ENCODE data around the gene CYTH1.

CYTH1 gene

DNA sequence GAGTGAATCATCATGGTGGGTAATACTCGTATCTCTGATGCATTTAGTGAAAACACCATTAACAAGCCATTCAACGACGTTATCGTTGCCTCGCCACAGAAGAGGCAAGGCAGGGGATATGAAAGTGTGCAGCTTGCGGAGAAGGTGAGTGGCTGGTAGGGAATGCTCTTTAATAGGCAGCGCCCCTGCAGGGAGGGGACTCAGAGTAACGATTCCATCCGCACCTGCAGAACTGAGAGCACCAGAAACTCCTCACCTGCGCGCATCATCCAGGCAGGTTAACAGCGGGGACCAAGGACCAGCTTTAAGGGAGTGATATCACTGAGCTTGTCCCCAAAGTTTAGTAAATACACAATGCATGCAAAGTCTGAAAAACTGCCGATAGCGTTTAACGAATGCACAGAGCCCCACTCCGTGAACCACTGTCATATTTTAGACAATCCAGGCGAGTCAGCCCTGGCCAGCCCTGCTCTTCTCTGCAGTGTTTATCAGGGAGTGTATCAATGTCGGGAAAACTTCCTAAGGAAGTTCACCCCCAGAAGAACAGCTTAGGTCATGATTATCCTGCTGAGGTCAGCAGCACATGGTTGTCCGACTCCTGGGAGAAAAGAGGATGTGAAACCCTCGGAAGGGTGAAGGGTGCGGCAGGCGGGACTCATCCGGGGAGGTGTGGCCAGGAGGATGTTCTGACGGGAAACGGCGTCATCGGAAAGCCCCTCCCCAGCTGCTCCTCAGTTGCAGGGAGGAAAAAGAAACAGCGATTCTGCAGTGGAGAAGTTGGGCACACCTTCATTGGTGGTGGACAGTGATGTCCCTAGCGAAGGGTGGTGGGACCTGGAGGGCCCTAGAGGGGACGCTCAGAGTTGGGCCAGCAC is 136.4 kb downstream of the CYTH1 start:
- DNase-seq, result peak; percentile 15 to 61 (median 41)

DNA sequence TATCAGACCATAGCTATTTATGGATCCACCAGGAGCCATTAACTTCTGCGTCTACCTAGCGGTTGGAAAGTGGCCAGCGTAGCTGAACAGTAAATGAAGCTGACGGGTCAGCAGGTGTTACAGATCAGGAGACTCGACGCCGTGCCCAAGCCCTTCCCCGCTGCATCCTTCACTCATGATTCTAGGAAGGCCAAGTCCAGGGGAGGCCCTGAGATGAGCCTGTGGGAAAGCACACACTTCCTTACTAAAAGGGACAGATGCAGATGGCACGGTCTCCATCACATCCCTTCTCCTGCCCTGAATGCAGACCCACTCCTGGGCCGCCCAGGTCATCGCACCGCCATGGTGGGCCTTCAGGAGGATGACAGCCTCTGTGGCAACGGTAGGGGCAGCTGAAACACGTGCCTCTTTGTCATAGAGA is 137.1 kb downstream of the CYTH1 start:
- no peak for DNase-seq

DNA sequence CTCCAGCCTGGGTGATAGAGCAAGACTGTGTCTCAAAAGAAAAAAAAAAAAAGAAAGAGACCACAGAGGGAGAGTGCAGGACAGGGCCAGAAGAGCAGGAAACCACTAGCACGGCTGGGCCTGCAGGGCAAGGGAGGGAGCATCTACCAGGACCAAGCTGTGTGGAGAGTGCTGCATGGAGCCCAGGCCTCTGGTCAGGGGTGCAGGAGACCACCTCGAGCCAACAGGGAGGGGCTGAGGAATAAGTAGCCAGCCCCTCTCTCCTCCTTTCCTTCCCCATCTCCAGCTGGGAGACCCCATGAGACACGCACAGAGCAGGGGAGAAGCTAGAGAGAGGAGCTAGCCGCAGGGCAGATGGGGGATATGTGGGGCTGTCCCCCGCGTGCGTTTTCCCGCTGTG is 137.8 kb downstream of the CYTH1 start:
- DNase-seq, result no peak

DNA sequence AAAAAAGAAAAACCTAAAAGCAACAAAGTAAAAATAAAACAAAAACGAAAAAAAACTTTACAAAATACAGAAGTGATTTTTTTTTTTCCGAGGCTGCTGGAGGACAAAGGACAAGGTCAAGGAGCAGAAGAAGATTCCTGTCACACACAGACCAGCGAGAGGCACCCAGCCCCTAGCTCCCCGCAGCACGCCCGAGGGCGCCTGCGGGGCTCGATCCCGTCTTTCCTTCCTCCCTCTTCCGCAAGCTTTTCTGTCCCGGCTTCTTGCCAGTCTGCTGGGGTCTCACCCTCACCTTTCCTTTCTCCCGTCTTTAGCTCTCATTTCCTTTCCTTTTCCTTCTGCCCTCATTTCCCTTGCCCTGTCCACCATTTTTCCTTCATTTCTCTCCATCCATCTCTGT is 138.7 kb downstream of the CYTH1 start:
- DNase-seq, result no peak

DNA sequence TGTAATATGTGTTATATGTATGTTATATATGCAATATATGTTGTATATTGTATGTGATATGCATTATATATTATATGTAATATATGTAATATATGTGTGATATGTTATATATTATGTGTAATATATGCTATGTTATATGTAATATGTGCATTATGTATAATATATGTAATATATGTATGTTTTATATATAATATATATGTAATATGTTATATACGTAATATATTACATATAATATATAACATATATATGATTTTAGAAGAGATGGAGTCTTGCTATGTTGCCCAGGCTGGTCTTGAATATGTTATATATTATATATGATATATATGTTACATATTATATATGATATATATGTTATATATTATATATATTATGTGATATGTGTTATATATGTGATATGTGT is 139.4 kb downstream of the CYTH1 start:
- no peak for DNase-seq

DNA sequence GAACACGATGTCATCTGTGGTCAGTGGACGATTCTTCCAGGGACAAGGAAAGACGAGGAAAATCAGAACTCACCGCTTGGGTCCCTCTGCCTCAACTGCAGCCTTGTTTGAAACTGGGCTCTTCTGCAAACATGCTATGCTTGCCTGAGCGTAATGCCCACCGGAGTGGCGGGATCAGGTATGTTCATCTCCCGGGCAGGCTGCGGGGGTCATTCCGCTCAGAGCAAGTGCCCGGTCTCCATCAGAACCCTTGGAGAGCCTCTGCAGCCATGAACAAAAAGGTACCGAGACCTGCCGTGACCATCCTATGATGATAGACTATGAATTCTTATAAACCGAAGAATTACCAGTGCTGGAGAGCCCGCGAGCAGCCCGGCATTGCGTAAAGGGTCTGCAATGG is 140.4 kb downstream of the CYTH1 start:
- DNase-seq, result no peak

DNA sequence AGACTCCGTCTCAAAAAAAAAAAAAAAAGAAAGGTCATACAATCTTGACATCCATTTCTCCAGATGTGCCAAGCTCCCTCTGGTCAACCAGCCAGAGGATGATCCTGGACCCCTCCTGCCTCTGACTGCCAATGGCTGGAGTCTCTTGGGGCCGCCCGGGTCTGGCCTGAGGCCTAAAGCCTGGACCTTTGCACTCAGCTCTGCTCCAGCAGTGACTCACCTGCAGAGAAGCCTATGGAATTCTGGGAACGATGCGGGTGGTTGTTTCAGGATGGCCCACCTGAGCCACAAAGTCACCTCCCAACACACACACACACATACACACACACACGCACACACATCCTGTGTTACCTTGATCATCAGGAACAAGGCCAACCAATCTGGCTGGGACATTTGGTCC is 140.8 kb downstream of the CYTH1 start:
- no peak for DNase-seq

DNA sequence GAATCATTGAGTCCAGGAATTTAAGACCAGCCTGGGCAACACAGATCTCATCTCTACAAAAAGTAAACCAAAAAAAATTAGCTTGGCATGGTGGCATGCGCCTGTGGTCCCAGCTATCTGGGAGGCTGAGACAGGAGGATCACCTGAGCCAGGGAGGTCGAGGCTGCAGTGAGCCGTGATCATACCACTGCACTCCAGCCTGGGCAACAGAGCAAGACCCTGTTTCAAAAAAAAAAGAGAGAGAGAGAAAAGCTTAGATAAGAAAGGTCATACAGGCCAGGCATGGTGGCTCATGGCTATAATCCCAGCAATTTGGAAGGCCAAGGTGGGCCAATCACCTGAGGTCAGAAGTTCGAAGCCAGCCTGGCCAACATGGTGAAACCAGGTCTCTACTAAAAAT is 141.4 kb downstream of the CYTH1 start:
- DNase-seq, result no peak

DNA sequence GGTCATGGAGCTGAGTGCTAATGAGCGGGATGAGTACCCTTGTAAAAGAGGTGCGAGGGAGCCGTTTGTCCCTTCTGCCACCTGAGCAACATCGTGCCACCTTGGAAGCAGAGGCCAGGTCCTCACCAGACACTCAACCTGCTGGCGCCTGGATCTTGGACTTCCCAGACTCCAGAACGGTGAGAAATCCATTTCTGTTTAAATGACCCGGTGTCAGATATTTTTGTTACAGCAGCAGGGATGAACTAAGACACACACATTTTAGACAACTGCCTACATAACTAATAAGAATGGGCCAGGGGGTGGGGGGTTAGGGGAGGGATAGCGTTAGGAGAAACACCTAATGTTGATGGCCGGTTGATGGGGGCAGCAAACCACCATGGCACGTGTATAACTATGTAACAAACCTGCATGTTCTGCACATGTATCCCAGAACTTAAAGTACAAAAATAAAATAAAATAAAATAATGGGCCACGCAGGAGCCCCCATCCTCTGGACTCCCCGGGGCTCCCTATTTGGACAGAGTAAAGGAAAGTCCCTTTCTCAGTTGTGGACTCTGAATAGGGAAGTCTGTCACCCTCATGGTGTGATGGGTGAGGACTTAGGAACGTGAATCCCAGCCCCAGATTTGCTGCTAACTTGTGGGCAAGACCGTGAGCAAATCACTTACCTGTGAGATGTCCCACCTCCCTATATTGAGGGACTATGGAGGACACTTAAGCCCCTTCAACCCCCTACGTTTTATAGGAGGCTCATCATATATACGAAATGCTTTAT is 144.2 kb downstream of the CYTH1 start:
- DNase-seq, result no peak

DNA sequence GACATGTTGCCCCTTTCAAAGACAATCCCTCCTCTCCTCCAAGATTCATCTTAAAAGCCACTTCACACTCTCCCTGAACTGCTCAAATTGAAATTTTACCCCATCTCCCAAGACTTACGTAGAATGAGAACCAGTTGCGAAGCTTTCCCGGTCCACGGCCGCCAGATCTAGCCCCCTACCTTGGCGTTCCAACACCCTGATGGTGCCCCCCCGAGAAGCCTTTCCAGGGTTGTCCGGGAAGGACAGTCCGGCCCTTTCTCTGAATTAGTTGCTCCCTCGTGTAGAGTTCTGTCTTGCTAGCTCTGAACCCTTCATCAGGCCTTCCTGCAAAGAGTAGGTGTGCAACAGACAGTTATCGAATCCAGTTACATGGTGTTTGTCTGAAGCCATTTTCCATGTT is 144.9 kb downstream of the CYTH1 start:
- no peak for DNase-seq

DNA sequence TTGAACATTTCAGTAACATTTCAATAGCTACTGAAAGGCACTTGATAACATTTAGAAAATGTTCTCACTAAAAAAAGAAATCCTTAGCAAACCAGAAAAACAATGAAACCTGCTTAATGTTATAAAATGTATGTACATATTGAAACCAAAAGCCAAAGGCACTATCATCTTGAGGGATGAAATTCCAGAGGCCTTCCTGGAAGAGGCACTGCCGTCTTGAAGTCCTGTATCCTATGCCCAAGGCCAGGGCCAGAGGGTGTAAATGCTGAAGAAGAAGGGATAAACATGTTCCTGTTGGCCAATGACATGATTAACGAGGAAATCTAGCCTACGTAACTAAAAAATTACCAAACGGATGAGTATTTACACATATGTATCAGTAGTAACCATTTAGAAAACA is 147.9 kb downstream of the CYTH1 start:
- no peak for DNase-seq

DNA sequence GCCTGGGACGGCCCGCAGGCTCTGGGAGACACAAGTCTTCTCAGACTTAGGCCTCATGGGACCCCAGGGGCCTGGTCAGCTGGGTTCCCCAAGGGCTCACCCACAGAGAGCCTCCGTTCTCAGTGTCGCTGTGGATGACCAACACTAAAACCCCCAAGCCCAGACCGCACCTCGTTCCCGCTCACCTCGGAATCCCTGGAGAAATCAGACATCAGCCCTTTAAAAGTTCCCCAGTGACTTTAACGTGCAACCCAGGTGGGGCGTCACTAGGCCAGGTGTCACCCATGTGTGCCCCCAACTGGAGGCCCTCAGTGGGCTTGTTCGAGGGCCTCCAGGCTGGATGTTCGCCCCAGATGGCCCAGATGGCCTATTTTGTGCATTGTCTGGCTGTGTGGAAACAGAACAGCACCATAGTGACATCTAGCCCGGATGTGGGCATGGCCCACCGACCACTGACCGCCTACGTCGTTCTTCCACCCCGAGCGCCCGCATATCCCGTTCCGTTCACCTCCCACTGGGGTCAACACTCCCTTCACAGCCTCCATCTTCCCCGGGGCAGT is 152.6 kb downstream of the CYTH1 start:
- DNase-seq, result no peak

DNA sequence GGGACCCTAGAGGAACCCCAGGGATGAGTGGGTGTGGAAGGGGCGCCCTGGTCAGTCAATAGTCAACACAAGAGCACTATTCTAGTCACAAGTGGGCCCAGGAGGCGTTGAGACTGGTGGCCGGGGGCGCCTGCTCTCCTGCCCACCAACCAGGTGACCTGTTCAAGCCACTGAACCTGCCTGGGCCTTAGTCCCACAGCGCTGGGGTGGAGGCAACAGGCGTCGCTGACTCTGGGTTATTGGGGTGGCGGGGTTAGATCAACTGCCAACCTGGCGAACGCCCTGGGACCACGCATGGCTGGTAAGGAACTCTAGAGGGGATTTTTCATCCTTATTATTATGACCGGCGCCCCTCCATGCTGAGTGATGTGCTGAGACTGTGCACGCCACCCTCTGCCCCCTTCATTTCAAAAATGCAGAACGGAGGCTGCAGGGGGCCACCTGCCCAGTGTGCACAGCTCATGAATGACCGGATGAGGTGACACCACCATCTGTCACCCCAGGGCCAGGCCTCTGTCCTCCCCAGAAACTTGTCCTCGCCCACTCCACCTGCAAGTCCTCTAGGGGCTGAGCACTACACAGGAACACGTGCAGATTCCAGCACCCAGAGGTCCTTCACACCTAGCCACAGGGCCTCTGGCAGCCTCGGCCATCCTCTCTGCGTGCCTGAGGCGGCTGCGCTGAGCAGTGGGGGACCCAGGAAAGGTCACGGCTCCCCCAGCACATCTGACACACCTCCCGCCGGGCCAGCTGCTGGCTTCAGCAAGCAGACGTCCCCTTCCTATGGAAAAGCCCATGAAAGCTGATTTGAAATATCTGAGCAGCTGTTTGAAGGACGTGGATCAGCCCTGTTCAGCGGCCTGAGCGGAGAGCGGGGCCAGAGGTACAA is 153.3 kb downstream of the CYTH1 start:
- DNase-seq, result no peak

DNA sequence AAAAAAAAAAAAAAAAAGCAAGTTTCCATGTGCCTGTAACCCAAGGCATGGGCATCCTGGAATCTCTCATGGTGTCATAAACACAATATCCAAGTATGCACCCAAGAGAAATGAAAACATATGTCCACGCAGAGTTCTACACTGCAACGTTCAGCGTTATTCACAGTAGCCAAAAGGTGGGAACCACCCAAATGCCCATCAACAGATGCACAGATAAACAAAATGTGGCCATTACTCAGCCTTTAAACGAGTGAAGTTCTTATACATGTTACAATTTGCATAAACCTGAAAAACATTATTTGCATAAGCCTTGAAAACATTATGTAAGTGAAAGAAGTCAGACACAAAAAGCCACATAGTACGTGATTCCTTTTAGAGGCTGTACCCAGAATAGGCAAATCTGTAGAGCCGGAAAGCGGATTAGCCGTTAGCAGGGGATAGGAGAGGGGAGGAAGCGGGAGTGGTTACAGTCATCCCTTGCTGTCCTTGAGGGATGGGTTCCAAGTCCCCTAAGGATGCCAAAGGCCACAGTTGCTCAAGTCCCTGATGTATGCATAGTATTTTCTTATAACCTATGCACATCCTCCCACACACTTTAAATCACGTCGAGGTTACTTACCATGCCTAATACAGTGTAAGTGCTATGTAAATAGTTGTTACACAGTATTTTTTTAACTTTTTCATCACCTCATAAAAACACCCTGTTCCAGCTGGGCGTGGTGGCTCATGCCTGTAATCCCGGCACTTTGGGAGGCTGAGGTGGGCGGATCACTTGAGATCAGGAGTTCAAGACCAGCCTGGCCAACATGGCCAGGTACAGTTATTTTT is 157.5 kb downstream of the CYTH1 start:
- no peak for DNase-seq
